Erythroblast (primary cell): ENCODE results near the gene HTT-AS.

Experiments
- GATA1 ChIP-seq: IDR thresholded peaks from 2 replicates; pipeline ENCODE4 v1.6.1; 2011; ENCODE audit warnings: low read depth, mild to moderate bottlenecking, control low read depth, low read length, moderate library complexity
- POLR2A ChIP-seq: IDR thresholded peaks from 2 replicates; pipeline ENCODE4 v1.6.1; 2011; ENCODE audit warnings: mild to moderate bottlenecking, low read length

DNA sequence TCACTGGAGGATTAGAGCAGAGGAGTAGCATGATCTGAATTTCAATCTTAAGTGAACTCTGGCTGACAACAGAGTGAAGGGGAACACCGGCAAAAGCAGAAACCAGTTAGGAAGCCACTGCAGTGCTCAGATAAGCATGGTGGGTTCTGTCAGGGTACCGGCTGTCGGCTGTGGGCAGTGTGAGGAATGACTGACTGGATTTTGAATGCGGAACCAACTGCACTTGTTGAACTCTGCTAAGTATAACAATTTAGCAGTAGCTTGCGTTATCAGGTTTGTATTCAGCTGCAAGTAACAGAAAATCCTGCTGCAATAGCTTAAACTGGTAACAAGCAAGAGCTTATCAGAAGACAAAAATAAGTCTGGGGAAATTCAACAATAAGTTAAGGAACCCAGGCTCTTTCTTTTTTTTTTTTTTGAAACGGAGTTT lies 5.4 kb upstream of the HTT-AS start:
- no peak for TF ChIP-seq POLR2A
- TF ChIP-seq GATA1: peak; percentile 21
